ENCODE data around the gene C10orf143.
A peak's percentile ranks its signal among the peaks of the same experiment; 100 is the strongest.

GRCh38 chr10:130136226-130137089 lies 25.8 kb upstream of the C10orf143 start, which contains the start of gene GLRX3:
- TF ChIP-seq POLR2AphosphoS5 (IDR thresholded peaks at IDR 0.05), result peak in 2 of 3 donors; percentile 49 to 76
- TF ChIP-seq CTCF (IDR thresholded peaks at IDR 0.05), result no peak
